ENCODE measurements around the gene CACNA2D2.

GRCh38 chr3:50351323-50351697 lies 152.1 kb downstream of the CACNA2D2 start:
- TF ChIP-seq CTCF (IDR thresholded peaks at IDR 0.05; ENCODE audit: borderline replicate concordance, extremely low read depth, low read length, poor library complexity, severe bottlenecking) (no peak), EZH2 (IDR thresholded peaks at IDR 0.05; ENCODE audit: borderline replicate concordance, low read depth, low read length, severe bottlenecking) (no peak)

Data from DND-41 (cell line).